GM19324 (cell line): ENCODE measurements around the gene CTCFL.

Source experiments
- ATAC-seq: cut with Tn5 transposase; IDR thresholded peaks from one replicate; pipeline ENCODE4 v1.9.1; 2021; ENCODE audit warnings: mild to moderate bottlenecking, moderate library complexity; ENCODE audit not compliant: unreplicated experiment, low FRiP score

Gene CTCFL

GRCh38 chr20:57524511-57525176, at the start of gene CTCFL:
TSS of gene CTCFL (minus strand) at chr20:57525140. CDS start at chr20:57524205, 935 bp downstream.
- no peak for ATAC-seq

- ATAC-seq, result no peak
These were observed 49.0 kb upstream of the CTCFL start for GRCh38 chr20:57573894-57574293.

DNA sequence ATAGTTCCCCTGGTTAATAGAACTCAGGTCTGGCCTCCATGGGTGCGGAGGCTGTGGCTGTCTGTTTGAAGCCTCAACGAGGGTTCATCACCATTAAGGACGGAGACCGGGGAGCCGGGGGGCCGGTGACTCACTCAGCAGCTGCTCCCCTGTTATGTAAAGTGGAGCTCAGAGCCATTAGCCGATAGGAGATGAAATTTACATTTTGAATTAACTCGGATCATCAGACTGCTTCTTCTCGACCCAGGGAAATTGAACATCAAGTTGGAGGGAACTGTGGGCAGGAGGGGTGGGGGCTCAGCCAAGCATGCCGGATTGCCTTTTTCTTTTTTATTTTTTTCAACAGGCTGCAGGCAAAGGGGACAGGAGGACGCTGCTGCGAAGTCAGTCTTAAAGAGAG, 48.3 kb upstream of the CTCFL start:
- ATAC-seq, result no peak

- ATAC-seq, result no peak
These were observed 47.0 kb upstream of the CTCFL start for GRCh38 chr20:57571782-57572416.

DNA sequence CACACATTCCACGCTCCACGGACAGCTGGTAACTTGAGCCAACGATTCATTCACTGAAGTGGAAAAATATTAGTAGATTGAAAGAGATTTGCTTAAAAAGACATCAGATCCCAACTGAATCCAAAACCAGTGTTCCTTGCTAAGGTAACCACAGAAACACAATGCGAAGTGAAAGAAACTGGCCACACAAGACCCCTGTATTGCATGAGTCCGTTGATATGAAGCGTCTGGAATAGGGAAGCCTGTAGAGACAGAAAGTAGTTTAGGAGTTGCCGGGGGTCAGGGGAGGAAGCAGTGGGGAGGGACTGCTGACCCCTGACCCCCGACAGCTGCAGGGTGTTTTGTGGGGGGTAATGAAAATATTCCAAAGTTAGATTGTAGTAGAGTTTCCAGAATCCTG, 46.0 kb upstream of the CTCFL start:
- ATAC-seq, result no peak

GRCh38 chr20:57570145-57570850, 45.4 kb upstream of the CTCFL start:
- no peak for ATAC-seq

- no peak for ATAC-seq
These were observed 44.0 kb upstream of the CTCFL start for GRCh38 chr20:57568960-57569359.

- no peak for ATAC-seq
These were observed 43.4 kb upstream of the CTCFL start for GRCh38 chr20:57568088-57568896.

GRCh38 chr20:57567471-57568079, 42.6 kb upstream of the CTCFL start:
- ATAC-seq, result no peak

- ATAC-seq, result no peak
These were observed 42.0 kb upstream of the CTCFL start for GRCh38 chr20:57566803-57567459.

DNA sequence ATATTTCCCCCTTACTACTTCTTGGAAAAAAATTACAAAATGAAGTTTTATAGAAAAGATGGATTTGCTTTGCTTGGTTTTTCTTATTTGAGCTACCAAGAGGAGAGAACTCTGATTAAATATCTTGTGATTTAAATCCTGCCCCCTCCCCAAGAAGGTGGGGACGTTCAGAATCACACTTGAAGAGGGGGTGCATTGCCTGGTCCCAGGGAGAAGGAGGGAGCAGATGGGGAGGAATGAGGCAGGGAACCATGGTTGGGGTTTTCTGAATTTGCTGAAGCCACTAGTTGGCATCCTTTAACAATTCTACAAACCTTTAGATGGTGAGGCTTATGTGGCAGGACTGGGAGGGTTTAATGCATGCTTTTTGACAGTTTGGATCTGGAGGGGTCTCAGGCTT, 41.5 kb upstream of the CTCFL start:
- ATAC-seq, result no peak

DNA sequence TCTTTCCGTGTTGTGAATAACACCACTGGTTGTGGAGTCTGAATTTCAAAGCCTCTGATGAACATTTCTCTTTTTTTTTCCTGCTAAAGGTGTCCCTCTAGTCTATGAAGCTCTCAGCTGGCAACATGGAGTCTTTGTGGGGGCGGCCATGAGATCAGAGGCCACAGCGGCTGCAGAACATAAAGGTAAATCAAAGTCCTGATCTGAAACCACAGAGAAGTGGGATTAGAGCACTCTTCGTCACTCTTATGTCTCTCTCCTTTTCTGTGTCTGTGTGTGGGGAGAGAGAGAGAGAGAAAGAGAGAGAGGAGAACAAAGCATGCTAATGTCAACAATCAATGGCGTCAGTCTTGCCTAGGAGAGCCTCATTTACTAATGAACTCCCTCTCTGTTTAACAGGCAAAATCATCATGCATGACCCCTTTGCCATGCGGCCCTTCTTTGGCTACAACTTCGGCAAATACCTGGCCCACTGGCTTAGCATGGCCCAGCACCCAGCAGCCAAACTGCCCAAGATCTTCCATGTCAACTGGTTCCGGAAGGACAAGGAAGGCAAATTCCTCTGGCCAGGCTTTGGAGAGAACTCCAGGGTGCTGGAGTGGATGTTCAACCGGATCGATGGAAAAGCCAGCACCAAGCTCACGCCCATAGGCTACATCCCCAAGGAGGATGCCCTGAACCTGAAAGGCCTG, 40.2 kb upstream of the CTCFL start:
- ATAC-seq, result no peak

DNA sequence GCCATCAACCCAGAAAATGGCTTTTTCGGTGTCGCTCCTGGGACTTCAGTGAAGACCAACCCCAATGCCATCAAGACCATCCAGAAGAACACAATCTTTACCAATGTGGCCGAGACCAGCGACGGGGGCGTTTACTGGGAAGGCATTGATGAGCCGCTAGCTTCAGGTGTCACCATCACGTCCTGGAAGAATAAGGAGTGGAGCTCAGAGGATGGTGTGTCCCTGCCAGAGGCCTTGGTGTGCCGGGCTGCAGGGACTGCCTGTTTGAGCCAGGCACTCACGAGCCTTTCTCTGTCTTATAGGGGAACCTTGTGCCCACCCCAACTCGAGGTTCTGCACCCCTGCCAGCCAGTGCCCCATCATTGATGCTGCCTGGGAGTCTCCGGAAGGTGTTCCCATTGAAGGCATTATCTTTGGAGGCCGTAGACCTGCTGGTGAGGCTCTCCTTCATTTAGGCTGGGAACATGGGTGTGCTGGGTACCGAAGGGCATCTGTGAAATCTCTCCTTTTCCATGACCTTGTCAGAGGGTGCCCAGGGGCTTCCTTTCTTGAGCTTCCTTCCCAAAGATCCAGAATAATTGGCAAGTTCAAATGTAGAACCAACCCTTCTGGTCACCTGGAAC, 39.4 kb upstream of the CTCFL start:
- no peak for ATAC-seq

DNA sequence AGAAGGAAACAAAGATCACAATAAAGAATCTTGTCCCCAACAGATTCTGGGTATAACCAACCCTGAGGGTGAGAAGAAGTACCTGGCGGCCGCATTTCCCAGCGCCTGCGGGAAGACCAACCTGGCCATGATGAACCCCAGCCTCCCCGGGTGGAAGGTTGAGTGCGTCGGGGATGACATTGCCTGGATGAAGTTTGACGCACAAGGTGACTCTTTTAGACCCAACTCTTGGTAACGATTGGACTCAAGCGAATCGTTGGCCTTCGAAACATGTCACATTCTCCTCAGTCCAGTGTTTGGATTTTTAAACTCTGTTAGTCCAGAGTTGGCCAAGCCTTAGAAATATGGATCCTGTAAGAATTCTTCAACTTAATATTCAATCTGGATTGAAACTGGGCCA, 38.6 kb upstream of the CTCFL start:
- ATAC-seq, result no peak

GRCh38 chr20:57562541-57563465, 37.9 kb upstream of the CTCFL start:
- no peak for ATAC-seq

DNA sequence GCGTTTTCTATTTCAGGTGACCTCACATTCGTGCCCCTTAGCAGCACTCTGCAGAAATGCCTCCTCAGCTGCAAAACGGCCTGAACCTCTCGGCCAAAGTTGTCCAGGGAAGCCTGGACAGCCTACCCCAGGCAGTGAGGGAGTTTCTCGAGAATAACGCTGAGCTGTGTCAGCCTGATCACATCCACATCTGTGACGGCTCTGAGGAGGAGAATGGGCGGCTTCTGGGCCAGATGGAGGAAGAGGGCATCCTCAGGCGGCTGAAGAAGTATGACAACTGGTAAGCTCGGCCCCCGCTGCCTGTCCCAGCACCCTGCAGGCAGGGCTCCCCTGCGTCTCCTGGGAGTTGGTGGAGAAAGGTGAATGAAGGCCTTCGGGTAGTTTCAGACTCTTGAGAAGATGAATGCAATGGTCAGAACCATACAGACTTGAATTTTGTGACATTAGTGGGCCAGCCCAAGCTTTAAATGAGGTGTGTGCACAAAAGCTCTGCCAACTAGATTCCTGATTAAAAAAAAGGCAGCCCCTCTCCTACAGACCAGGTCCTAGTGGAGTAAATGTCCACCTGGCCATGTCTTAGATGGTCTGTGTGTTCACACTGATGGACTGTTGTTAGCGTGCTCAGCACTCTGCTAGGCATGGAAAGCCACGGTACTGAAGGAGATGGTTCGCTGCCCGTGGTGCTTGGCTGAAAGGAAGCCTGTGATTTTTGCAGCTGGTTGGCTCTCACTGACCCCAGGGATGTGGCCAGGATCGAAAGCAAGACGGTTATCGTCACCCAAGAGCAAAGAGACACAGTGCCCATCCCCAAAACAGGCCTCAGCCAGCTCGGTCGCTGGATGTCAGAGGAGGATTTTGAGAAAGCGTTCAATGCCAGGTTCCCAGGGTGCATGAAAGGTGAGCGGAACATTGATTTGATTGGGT, 36.7 kb upstream of the CTCFL start:
- ATAC-seq, result no peak
